ENCODE measurements around the gene OMP.

Gene OMP

GRCh38 chr11:77069969-77070582, 32.6 kb upstream of the OMP start:
- no peak for DNase-seq

- no peak for DNase-seq
These were observed 31.6 kb upstream of the OMP start for GRCh38 chr11:77071077-77071476.

GRCh38 chr11:77071671-77072605, 30.7 kb upstream of the OMP start:
- no peak for DNase-seq

- no peak for DNase-seq
These were observed 29.8 kb upstream of the OMP start for GRCh38 chr11:77072851-77073327.

- no peak for DNase-seq
These were observed 29.2 kb upstream of the OMP start for GRCh38 chr11:77073328-77074001.

GRCh38 chr11:77074205-77074604, 28.4 kb upstream of the OMP start:
- DNase-seq: no peak

- no peak for DNase-seq
These were observed 27.9 kb upstream of the OMP start for GRCh38 chr11:77074626-77075221.

GRCh38 chr11:77075425-77075905, 27.2 kb upstream of the OMP start:
- no peak for DNase-seq

- no peak for DNase-seq
These were observed 23.0 kb upstream of the OMP start for GRCh38 chr11:77079666-77080065.

GRCh38 chr11:77080643-77081210, 21.9 kb upstream of the OMP start:
- no peak for DNase-seq

GRCh38 chr11:77081381-77081851, 21.2 kb upstream of the OMP start:
- no peak for DNase-seq

- DNase-seq: no peak
These were observed 20.4 kb upstream of the OMP start for GRCh38 chr11:77081976-77082836.

GRCh38 chr11:77082838-77083565, 19.6 kb upstream of the OMP start:
- DNase-seq: no peak

GRCh38 chr11:77083566-77084245, 18.9 kb upstream of the OMP start:
- DNase-seq: no peak

- DNase-seq: no peak
These were observed 18.0 kb upstream of the OMP start for GRCh38 chr11:77084581-77085191.

GRCh38 chr11:77085652-77086051, 17.0 kb upstream of the OMP start:
- no peak for DNase-seq

- DNase-seq: no peak
These were observed 15.8 kb upstream of the OMP start for GRCh38 chr11:77086521-77087472.

- no peak for DNase-seq
These were observed 14.9 kb upstream of the OMP start for GRCh38 chr11:77087723-77088225.
